ENCODE data around the gene SNRK. TPM values are rescaled to one million over a fixed set of nuclear protein-coding genes. Genes with fewer than 3 reads are reported as not detected.

Gene SNRK
- total RNA-seq, 1 donor from 2014 or later = 29.7 TPM

- TF ChIP-seq CTCF (IDR thresholded peaks at IDR 0.05; ENCODE audit: insufficient read depth, low read length, severe bottlenecking) = no peak
- DNase-seq (ENCODE audit: low read depth) = no peak
- Histone ChIP-seq H3K4me3 (ENCODE audit: low read depth, low read length) (no peak overlapping the region), H3K36me3 (ENCODE audit: control insufficient read depth, insufficient read depth, low read length) (no peaks in the 10 kb centered on the region), H3K27me3 (ENCODE audit: control insufficient read depth, insufficient read depth, low read length) (no peaks in the 10 kb centered on the region)
- FAIRE-seq = no peak
These were observed 33.5 kb downstream of the SNRK start for GRCh38 chr3:43319794-43320193.

- no peak for FAIRE-seq
- no peak for DNase-seq (ENCODE audit: low read depth)
- no peaks in the 10 kb centered on the region for H3K36me3 ChIP-seq (ENCODE audit: control insufficient read depth, insufficient read depth, low read length)
- no peak overlapping the region for H3K4me3 ChIP-seq (ENCODE audit: low read depth, low read length)
- TF ChIP-seq CTCF (IDR thresholded peaks at IDR 0.05; ENCODE audit: insufficient read depth, low read length, severe bottlenecking) = no peak
- no peaks in the 10 kb centered on the region for H3K27me3 ChIP-seq (ENCODE audit: control insufficient read depth, insufficient read depth, low read length)
These were observed 33.9 kb downstream of the SNRK start for GRCh38 chr3:43320288-43320687.

GRCh38 chr3:43323541-43323940 is 37.2 kb downstream of the SNRK start:
- no peak for TF ChIP-seq CTCF (IDR thresholded peaks at IDR 0.05; ENCODE audit: insufficient read depth, low read length, severe bottlenecking)
- FAIRE-seq (no peak), DNase-seq (ENCODE audit: low read depth) (no peak)
- Histone ChIP-seq H3K36me3 (ENCODE audit: control insufficient read depth, insufficient read depth, low read length) (no peaks in the 10 kb centered on the region), H3K27me3 (ENCODE audit: control insufficient read depth, insufficient read depth, low read length) (no peaks in the 10 kb centered on the region), H3K4me3 (ENCODE audit: low read depth, low read length) (no peak overlapping the region)

GRCh38 chr3:43326891-43327581 is 40.7 kb downstream of the SNRK start:
- no peak for TF ChIP-seq CTCF (IDR thresholded peaks at IDR 0.05; ENCODE audit: insufficient read depth, low read length, severe bottlenecking)
- Histone ChIP-seq H3K4me3 (ENCODE audit: low read depth, low read length) (no peak overlapping the region), H3K36me3 (ENCODE audit: control insufficient read depth, insufficient read depth, low read length) (no peaks in the 10 kb centered on the region), H3K27me3 (ENCODE audit: control insufficient read depth, insufficient read depth, low read length) (no peaks in the 10 kb centered on the region)
- FAIRE-seq (no peak), DNase-seq (ENCODE audit: low read depth) (no peak)

GRCh38 chr3:43327582-43327979 is 41.2 kb downstream of the SNRK start:
- Histone ChIP-seq H3K4me3 (ENCODE audit: low read depth, low read length) (no peak overlapping the region), H3K36me3 (ENCODE audit: control insufficient read depth, insufficient read depth, low read length) (no peaks in the 10 kb centered on the region), H3K27me3 (ENCODE audit: control insufficient read depth, insufficient read depth, low read length) (no peaks in the 10 kb centered on the region)
- TF ChIP-seq CTCF (IDR thresholded peaks at IDR 0.05; ENCODE audit: insufficient read depth, low read length, severe bottlenecking) = no peak
- FAIRE-seq = no peak
- DNase-seq (ENCODE audit: low read depth) = no peak

- no peaks in the 10 kb centered on the region for H3K27me3 ChIP-seq (ENCODE audit: control insufficient read depth, insufficient read depth, low read length)
- no peak overlapping the region for H3K4me3 ChIP-seq (ENCODE audit: low read depth, low read length)
- peak; percentile 22 for DNase-seq (ENCODE audit: low read depth)
- no peak for TF ChIP-seq CTCF (IDR thresholded peaks at IDR 0.05; ENCODE audit: insufficient read depth, low read length, severe bottlenecking)
- H3K36me3 ChIP-seq (ENCODE audit: control insufficient read depth, insufficient read depth, low read length) = no peaks in the 10 kb centered on the region
- no peak for FAIRE-seq
These were observed 42.3 kb downstream of the SNRK start for GRCh38 chr3:43328653-43329052.

Measured in bronchial epithelial cell (primary cell).